Lung (tissue), 12 donors: ENCODE measurements around the gene ATOX1. TPM values are rescaled to one million over a fixed set of nuclear protein-coding genes. Genes with fewer than 3 reads are reported as not detected.
"Not testable (repeated sequence)": the region's sequence is repeated elsewhere in the genome, so short reads cannot be mapped to it uniquely, and the experiment has no call there.

ENCODE experiments used
- ATAC-seq: fragments of 200-7000 bp; cut with Tn5 transposase; one replicate; pipeline ENCODE4 v1.9.1; 2020; ENCODE audit warnings: moderate number of reproducible peaks; ENCODE audit not compliant: insufficient read depth, low FRiP score
- DNase-seq, 3 donors: peaks; one replicate each; pipeline ENCODE4 v3.0.0-alpha.2; 2013 to 2017
- H3K27ac ChIP-seq, 2 donors: one replicate each; pipeline ENCODE4 v1.5.1; 2013; ENCODE audit warnings: mild to moderate bottlenecking in 2 of 2, moderate library complexity in 2 of 2, control low read depth in 1 of 2, inconsistent platforms in 1 of 2, low read depth in 1 of 2, low read length in 1 of 2
- H3K27me3 ChIP-seq, 3 donors: one replicate each; pipeline ENCODE4 v1.5.1; 2013; ENCODE audit warnings: low read length in 2 of 3; ENCODE audit not compliant: control insufficient read depth in 3 of 3, insufficient read depth in 3 of 3
- H3K36me3 ChIP-seq, 4 donors: one replicate each; pipeline ENCODE4 v1.5.1; 2013; ENCODE audit warnings: low read length in 4 of 4, mild to moderate bottlenecking in 1 of 4, moderate library complexity in 1 of 4; ENCODE audit not compliant: control insufficient read depth in 4 of 4, insufficient read depth in 4 of 4
- H3K4me1 ChIP-seq, 5 donors: one replicate each; pipeline ENCODE4 v1.5.1; 2013; ENCODE audit warnings: low read length in 5 of 5, mild to moderate bottlenecking in 2 of 5, moderate library complexity in 1 of 5; ENCODE audit not compliant: control insufficient read depth in 5 of 5, insufficient read depth in 5 of 5
- H3K4me3 ChIP-seq: one replicate; pipeline ENCODE4 v1.5.1; 2013; ENCODE audit warnings: mild to moderate bottlenecking, control low read depth, moderate library complexity
- H3K9ac ChIP-seq, 2 donors: one replicate each; pipeline ENCODE4 v1.5.1; 2013; ENCODE audit warnings: low read length in 2 of 2, control low read depth in 1 of 2; ENCODE audit not compliant: insufficient read depth in 1 of 2
- H3K9me3 ChIP-seq, 4 donors: one replicate each; pipeline ENCODE4 v1.5.1; 2013; ENCODE audit warnings: low read length in 3 of 4, mild to moderate bottlenecking in 1 of 4, moderate library complexity in 1 of 4; ENCODE audit not compliant: control insufficient read depth in 4 of 4, insufficient read depth in 3 of 4
- CTCF ChIP-seq: IDR thresholded peaks from 2 replicates; pipeline ENCODE4 v1.5.1; 2012; ENCODE audit warnings: mild to moderate bottlenecking; ENCODE audit errors: control extremely low read depth, extremely low read depth
- WGBS, 2 donors: extraction: QIAGEN DNeasy Blood & Tissue Kit; methylation state at CpG; one replicate each; pipeline ENCODE4 v1.1.7; 2013; 5-methylcytosine and 5-hydroxymethylcytosine counted together
- polyA plus RNA-seq, 2 donors: library from polyadenylated mRNA; stranded (reverse); fragments of 200-250 nt; gene quantifications; one replicate each; pipeline ENCODE4 v1.2.1, GENCODE V29; 2013
- total RNA-seq, 2 donors: library from RNA; depleted of rRNA in 1 of 2; stranded (reverse); fragments of >200 nt in 1 of 2; gene quantifications; one replicate each; pipeline ENCODE4 v1.2.1, GENCODE V29; 2014 to 2021
- donor health status: control.
- donor health status: control.
- donor health status: Bipolar disorder and iron deficiency.
- donor health status: healthy.
- donor health status: DM: yes; HTN: yes; CAD: no.

ATOX1 gene
- total and polyA plus RNA-seq, 4 donors = 65.1 to 225 (median 121) TPM

DNA sequence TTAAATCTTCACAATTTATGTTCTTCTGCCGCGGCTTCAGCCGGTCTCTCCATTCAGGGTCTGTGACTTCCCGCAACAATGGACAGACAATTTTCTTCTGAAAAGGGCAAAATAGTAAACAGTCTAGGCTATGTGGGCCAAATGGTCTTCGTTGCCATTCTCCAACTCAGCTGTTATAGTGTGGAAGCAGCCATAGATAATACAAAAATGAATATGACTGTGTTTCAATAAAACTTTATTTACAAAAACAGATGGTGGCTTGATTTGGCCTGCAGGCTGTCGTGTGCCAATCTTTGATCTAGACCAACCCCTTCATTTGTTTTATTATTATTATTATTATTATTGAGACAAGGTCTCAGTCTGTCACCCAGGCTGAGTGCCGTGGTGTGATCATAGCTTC lies 28.1 kb downstream of the ATOX1 start:
- peaks cover 0 to 2% (median under 1%) of the 10 kb centered on the region in 4 donors for H3K9me3 ChIP-seq
- H3K27ac ChIP-seq = no peak overlapping the region
- no peak overlapping the region for H3K9ac ChIP-seq
- DNase-seq (no peak), ATAC-seq (no peak)
- WGBS, 2 donors = 89 to 92% methylated on average over 7 of the region's 7 CpGs
- no peak overlapping the region for H3K4me3 ChIP-seq
- no peak for TF ChIP-seq CTCF
- no peaks in the 10 kb centered on the region for H3K27me3 ChIP-seq
- H3K36me3 ChIP-seq = no peaks in the 10 kb centered on the region
- H3K4me1 ChIP-seq = no peaks in the 10 kb centered on the region

DNA sequence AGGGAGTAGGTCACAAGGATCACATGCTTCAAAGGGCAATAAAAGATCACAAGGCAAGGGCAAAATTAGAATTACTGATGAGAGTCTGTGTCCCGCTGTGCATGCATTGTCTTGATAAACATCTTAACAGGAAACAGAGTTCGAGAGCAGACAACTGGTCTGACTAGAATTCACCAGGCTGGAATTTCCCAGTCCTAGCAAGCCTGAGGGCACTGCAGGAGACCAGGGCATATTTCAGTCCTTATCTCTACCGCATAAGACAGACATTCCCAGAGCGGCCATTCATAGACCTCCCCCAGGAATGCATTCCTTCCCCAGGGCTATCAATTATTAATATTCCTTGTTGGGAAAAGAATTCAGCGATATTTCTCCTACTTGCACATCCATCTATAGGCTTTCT lies 28.8 kb downstream of the ATOX1 start:
- DNase-seq, H3K9me3 ChIP-seq, H3K27ac ChIP-seq, H3K4me3 ChIP-seq, H3K9ac ChIP-seq, ATAC-seq, H3K36me3 ChIP-seq, H3K27me3 ChIP-seq, H3K4me1 ChIP-seq: not testable (repeated sequence)
- WGBS, 2 donors = 74 to 83% methylated on average over 5 of the region's 5 CpGs

- no peak for ATAC-seq
- DNase-seq = no peak
- Histone ChIP-seq H3K9me3 (no peaks in the 10 kb centered on the region), H3K9ac (no peak overlapping the region), H3K4me3 (no peak overlapping the region), H3K27me3 (no peaks in the 10 kb centered on the region), H3K27ac (no peak overlapping the region), H3K4me1 (peaks cover 0 to 1% (median 0%) of the 10 kb centered on the region in 5 donors), H3K36me3 (no peaks in the 10 kb centered on the region)
- TF ChIP-seq CTCF = no peak
- 89 to 97% methylated on average over 2 of the region's 2 CpGs for WGBS, 2 donors
Observed at GRCh38 chr5:151724360-151724759, 34.1 kb downstream of the ATOX1 start.

DNA sequence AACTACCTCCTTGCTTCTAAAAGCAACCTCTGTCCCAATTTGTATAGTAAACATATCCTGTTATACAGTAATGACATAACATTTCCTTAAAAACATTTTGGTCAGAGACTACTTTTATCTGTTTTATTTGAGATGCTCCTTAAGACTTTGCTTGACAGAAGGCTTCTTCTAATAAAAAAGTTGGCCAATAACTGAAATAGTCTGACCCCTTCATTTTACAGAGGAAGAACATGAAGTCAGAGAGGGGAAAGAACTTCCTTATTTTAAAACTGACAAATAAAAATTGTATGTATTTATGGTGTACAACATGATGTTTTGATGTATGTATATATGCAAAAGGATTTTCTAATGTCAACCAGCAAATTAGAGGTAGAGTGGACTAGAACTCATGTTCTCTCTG lies 35.9 kb downstream of the ATOX1 start:
- TF ChIP-seq CTCF = no peak
- H3K4me1 ChIP-seq = peaks cover 0 to 1% (median 0%) of the 10 kb centered on the region in 5 donors
- no peak overlapping the region for H3K27ac ChIP-seq
- no peak overlapping the region for H3K9ac ChIP-seq
- H3K36me3 ChIP-seq = no peaks in the 10 kb centered on the region
- no peak for ATAC-seq
- DNase-seq = no peak
- H3K27me3 ChIP-seq = no peaks in the 10 kb centered on the region
- no peaks in the 10 kb centered on the region for H3K9me3 ChIP-seq
- no peak overlapping the region for H3K4me3 ChIP-seq
